ENCODE measurements around the gene DMD. TPM values are rescaled to one million over a fixed set of nuclear protein-coding genes. Genes with fewer than 3 reads are reported as not detected.

DMD gene
- polyA plus RNA-seq, 1 donor from 2014 or later = 3.1 TPM

- no peak overlapping the region for H3K4me3 Mint-ChIP-seq
- H3K9me3 Mint-ChIP-seq = no peaks in the 10 kb centered on the region
- H3K27ac Mint-ChIP-seq = no peak overlapping the region
Measured at GRCh38 chrX:33032700-33033099, 178.6 kb downstream of the DMD start.

GRCh38 chrX:33014949-33015348 lies 196.4 kb downstream of the DMD start:
- Mint-ChIP-seq H3K27ac (no peak overlapping the region), H3K36me3 (no peaks in the 10 kb centered on the region), H3K27me3 (no peaks in the 10 kb centered on the region), H3K9me3 (peaks cover 0 to 4% (median 3%) of the 10 kb centered on the region in 3 donors), H3K4me1 (peaks cover 0 to 3% (median 0%) of the 10 kb centered on the region in 3 donors), H3K4me3 (no peak overlapping the region)

More at GRCh38 chrX:33032700-33033099, 178.6 kb downstream of the DMD start:
- H3K27me3 Mint-ChIP-seq = no peaks in the 10 kb centered on the region
- no peaks in the 10 kb centered on the region for H3K4me1 Mint-ChIP-seq
- no peaks in the 10 kb centered on the region for H3K36me3 Mint-ChIP-seq

GRCh38 chrX:33014086-33014485 lies 197.3 kb downstream of the DMD start:
- no peaks in the 10 kb centered on the region for H3K27me3 Mint-ChIP-seq
- H3K4me3 Mint-ChIP-seq = no peak overlapping the region
- peaks cover 0 to 3% (median 0%) of the 10 kb centered on the region in 3 donors for H3K4me1 Mint-ChIP-seq
- H3K27ac Mint-ChIP-seq = no peak overlapping the region
- H3K9me3 Mint-ChIP-seq = peaks cover 0 to 4% (median 3%) of the 10 kb centered on the region in 3 donors
- H3K36me3 Mint-ChIP-seq = no peaks in the 10 kb centered on the region

- Mint-ChIP-seq H3K9me3 (no peaks in the 10 kb centered on the region), H3K27me3 (no peaks in the 10 kb centered on the region), H3K4me3 (no peak overlapping the region), H3K27ac (no peak overlapping the region), H3K36me3 (peaks cover 2% of the 10 kb centered on the region), H3K4me1 (no peaks in the 10 kb centered on the region)
Measured at GRCh38 chrX:33001107-33001506, 210.2 kb downstream of the DMD start.

GRCh38 chrX:32998776-32999175 lies 212.6 kb downstream of the DMD start:
- Mint-ChIP-seq H3K36me3 (peaks cover 2% of the 10 kb centered on the region), H3K4me3 (no peak overlapping the region), H3K27ac (no peak overlapping the region), H3K9me3 (no peaks in the 10 kb centered on the region), H3K27me3 (no peaks in the 10 kb centered on the region), H3K4me1 (no peaks in the 10 kb centered on the region)

GRCh38 chrX:32995427-32995826 lies 215.9 kb downstream of the DMD start:
- no peaks in the 10 kb centered on the region for H3K27me3 Mint-ChIP-seq
- no peaks in the 10 kb centered on the region for H3K9me3 Mint-ChIP-seq
- no peaks in the 10 kb centered on the region for H3K36me3 Mint-ChIP-seq
- no peak overlapping the region for H3K4me3 Mint-ChIP-seq
- H3K27ac Mint-ChIP-seq = no peak overlapping the region
- H3K4me1 Mint-ChIP-seq = no peaks in the 10 kb centered on the region

- Mint-ChIP-seq H3K27ac (no peak overlapping the region), H3K4me1 (no peaks in the 10 kb centered on the region), H3K9me3 (peaks cover 0 to 1% (median 0%) of the 10 kb centered on the region in 3 donors)
Measured at GRCh38 chrX:32987142-32987541, 224.2 kb downstream of the DMD start.

GRCh38 chrX:32985544-32985943 lies 225.8 kb downstream of the DMD start:
- Mint-ChIP-seq H3K4me1 (no peaks in the 10 kb centered on the region), H3K4me3 (no peak overlapping the region)

More at GRCh38 chrX:32987142-32987541, 224.2 kb downstream of the DMD start:
- Mint-ChIP-seq H3K4me3 (no peak overlapping the region), H3K27me3 (no peaks in the 10 kb centered on the region), H3K36me3 (no peaks in the 10 kb centered on the region)

GRCh38 chrX:32966821-32967355 lies 244.5 kb downstream of the DMD start:
- Mint-ChIP-seq H3K27ac (no peak overlapping the region), H3K27me3 (no peaks in the 10 kb centered on the region), H3K4me1 (peaks cover 0 to 3% (median 0%) of the 10 kb centered on the region in 3 donors), H3K36me3 (peaks cover 1% of the 10 kb centered on the region), H3K4me3 (peak overlapping the region in 2 of 4 donors; percentile 29 to 39), H3K9me3 (peaks cover 2 to 11% (median 5%) of the 10 kb centered on the region in 3 donors)

More at GRCh38 chrX:32985544-32985943, 225.8 kb downstream of the DMD start:
- H3K27me3 Mint-ChIP-seq = no peaks in the 10 kb centered on the region
- H3K27ac Mint-ChIP-seq = no peak overlapping the region
- peaks cover 0 to 1% (median 0%) of the 10 kb centered on the region in 3 donors for H3K9me3 Mint-ChIP-seq
- no peaks in the 10 kb centered on the region for H3K36me3 Mint-ChIP-seq

- Mint-ChIP-seq H3K4me1 (no peaks in the 10 kb centered on the region), H3K36me3 (no peaks in the 10 kb centered on the region), H3K27ac (no peak overlapping the region), H3K27me3 (no peaks in the 10 kb centered on the region), H3K9me3 (peaks cover 0 to 4% (median 0%) of the 10 kb centered on the region in 3 donors), H3K4me3 (no peak overlapping the region)
Measured at GRCh38 chrX:32954125-32954524, 257.2 kb downstream of the DMD start.

GRCh38 chrX:32948130-32948529 lies 263.2 kb downstream of the DMD start:
- no peaks in the 10 kb centered on the region for H3K4me1 Mint-ChIP-seq
- H3K9me3 Mint-ChIP-seq = no peaks in the 10 kb centered on the region
- no peak overlapping the region for H3K27ac Mint-ChIP-seq
- H3K4me3 Mint-ChIP-seq = no peak overlapping the region
- no peaks in the 10 kb centered on the region for H3K36me3 Mint-ChIP-seq
- no peaks in the 10 kb centered on the region for H3K27me3 Mint-ChIP-seq

- Mint-ChIP-seq H3K9me3 (peaks cover 0 to 5% (median 2%) of the 10 kb centered on the region in 3 donors), H3K4me1 (peaks cover 0 to 1% (median 0%) of the 10 kb centered on the region in 3 donors), H3K27ac (no peak overlapping the region), H3K4me3 (no peak overlapping the region), H3K27me3 (no peaks in the 10 kb centered on the region), H3K36me3 (no peaks in the 10 kb centered on the region)
Measured at GRCh38 chrX:32937043-32937442, 274.3 kb downstream of the DMD start.

GRCh38 chrX:32933548-32933947 lies 277.8 kb downstream of the DMD start:
- Mint-ChIP-seq H3K27ac (no peak overlapping the region), H3K4me1 (no peaks in the 10 kb centered on the region), H3K4me3 (peak overlapping the region in 1 of 4 donors; percentile 10), H3K9me3 (peaks cover 0 to 2% (median 0%) of the 10 kb centered on the region in 3 donors), H3K27me3 (no peaks in the 10 kb centered on the region), H3K36me3 (no peaks in the 10 kb centered on the region)

- H3K4me3 Mint-ChIP-seq = no peak overlapping the region
- H3K27ac Mint-ChIP-seq = no peak overlapping the region
- H3K9me3 Mint-ChIP-seq = no peaks in the 10 kb centered on the region
- no peaks in the 10 kb centered on the region for H3K36me3 Mint-ChIP-seq
- no peaks in the 10 kb centered on the region for H3K27me3 Mint-ChIP-seq
- no peaks in the 10 kb centered on the region for H3K4me1 Mint-ChIP-seq
Measured at GRCh38 chrX:32929040-32929439, 282.3 kb downstream of the DMD start.

- Mint-ChIP-seq H3K27me3 (no peaks in the 10 kb centered on the region), H3K9me3 (peaks cover 0 to 2% (median 0%) of the 10 kb centered on the region in 3 donors), H3K36me3 (no peaks in the 10 kb centered on the region), H3K27ac (no peak overlapping the region), H3K4me1 (no peaks in the 10 kb centered on the region), H3K4me3 (no peak overlapping the region)
Measured at GRCh38 chrX:32896088-32896487, 315.3 kb downstream of the DMD start.

GRCh38 chrX:32894679-32895078 lies 316.7 kb downstream of the DMD start:
- Mint-ChIP-seq H3K36me3 (no peaks in the 10 kb centered on the region), H3K9me3 (peaks cover 0 to 2% (median 0%) of the 10 kb centered on the region in 3 donors), H3K27me3 (no peaks in the 10 kb centered on the region)

More at GRCh38 chrX:32894679-32895078, 316.7 kb downstream of the DMD start:
- Mint-ChIP-seq H3K27ac (no peak overlapping the region), H3K4me3 (no peak overlapping the region), H3K4me1 (no peaks in the 10 kb centered on the region)
